IMR-90 (cell line): ENCODE results near the gene ADAMTS17. TPM values are rescaled to one million over a fixed set of nuclear protein-coding genes. Genes with fewer than 3 reads are reported as not detected.

Source experiments
- ATAC-seq: fragments of 200-7000 bp; cut with Tn5 transposase; 2 replicates; pipeline ENCODE4 v1.9.1; 2020; ENCODE audit warnings: low read depth, mild to moderate bottlenecking, moderate library complexity
- BruUV-seq: library from RNA; stranded (reverse); fragments of 400-500 nt; replicated peaks from 2 replicates; lab custom pipeline; 2021; lab: Mats Ljungman, UMichigan
- CTCF ChIA-PET: fragments of 300-600 bp; formaldehyde crosslinking; extraction: SDS; loops from one replicate; lab custom pipeline; 2021; ENCODE audit warnings: antibody characterized with exemption; lab: Yijun Ruan, JAX
- POLR2A ChIA-PET: fragments of 300-600 bp; sonication (Branson Sonifier 250); formaldehyde crosslinking; loops from one replicate; lab custom pipeline; 2022; ENCODE audit warnings: antibody characterized with exemption; ENCODE audit not compliant: unreplicated experiment; lab: Charles Lee
- DNase-seq: peaks from one replicate; pipeline ENCODE4 v3.0.0; 2013
- H2AFZ ChIP-seq: replicated peaks from 2 replicates; pipeline ENCODE3; 2013; ENCODE audit warnings: low read length, mild to moderate bottlenecking; ENCODE audit not compliant: poor library complexity
- H2AK5ac ChIP-seq: 2 replicates; pipeline ENCODE4 v1.6.1; 2013; ENCODE audit warnings: low read depth, low read length, inconsistent platforms
- H2AK9ac ChIP-seq: replicated peaks from 2 replicates; pipeline ENCODE3; 2013; ENCODE audit warnings: mild to moderate bottlenecking, low read depth, low read length, moderate library complexity; ENCODE audit not compliant: poor library complexity
- H2BK120ac ChIP-seq: 2 replicates; pipeline ENCODE4 v1.6.1; 2013; ENCODE audit warnings: low read depth, low read length, inconsistent platforms
- H2BK15ac ChIP-seq: 3 replicates; pipeline ENCODE4 v1.6.1; 2013; ENCODE audit warnings: low read depth, low read length, inconsistent platforms
- H2BK20ac ChIP-seq: 2 replicates; pipeline ENCODE4 v1.6.1; 2013; ENCODE audit warnings: low read depth, mild to moderate bottlenecking, inconsistent platforms, low read length, moderate library complexity
- H2BK5ac ChIP-seq: 2 replicates; pipeline ENCODE4 v1.6.1; 2013; ENCODE audit warnings: mild to moderate bottlenecking, low read depth, low read length, inconsistent platforms; ENCODE audit not compliant: poor library complexity, severe bottlenecking
- H3K14ac ChIP-seq: replicated peaks from 2 replicates; pipeline ENCODE4 v1.6.1; 2013; ENCODE audit warnings: low read depth, low read length, inconsistent platforms
- H3K18ac ChIP-seq: 2 replicates; pipeline ENCODE4 v1.6.1; 2013; ENCODE audit warnings: low read depth, low read length, control low read depth
- H3K23ac ChIP-seq: 2 replicates; pipeline ENCODE4 v1.6.1; 2013; ENCODE audit warnings: low read depth, low read length, inconsistent platforms
- H3K27ac ChIP-seq: 2 replicates; pipeline ENCODE4 v1.5.1; 2013; ENCODE audit warnings: mild to moderate bottlenecking, control low read depth, low read length; ENCODE audit not compliant: insufficient read depth
- H3K27me3 ChIP-seq: 2 replicates; pipeline ENCODE4 v1.6.1; 2013; ENCODE audit warnings: low read length; ENCODE audit not compliant: control insufficient read depth, insufficient read depth
- H3K36me3 ChIP-seq: 2 replicates; pipeline ENCODE4 v1.6.1; 2013; ENCODE audit warnings: low read length, mixed read lengths; ENCODE audit not compliant: control insufficient read depth, insufficient read depth
- H3K4ac ChIP-seq: 2 replicates; pipeline ENCODE4 v1.6.1; 2013; ENCODE audit warnings: low read depth, low read length, inconsistent platforms
- H3K4me1 ChIP-seq: 2 replicates; pipeline ENCODE4 v1.6.1; 2013; ENCODE audit warnings: low read length, mixed read lengths; ENCODE audit not compliant: control insufficient read depth, insufficient read depth
- H3K4me2 ChIP-seq: 2 replicates; pipeline ENCODE4 v1.6.1; 2013; ENCODE audit warnings: low read depth, mild to moderate bottlenecking, control low read depth, low read length, moderate library complexity
- H3K4me3 ChIP-seq: 2 replicates; pipeline ENCODE4 v1.5.1; 2013; ENCODE audit warnings: low read depth, mild to moderate bottlenecking, control low read depth, low read length, moderate library complexity; ENCODE audit not compliant: insufficient read depth
- H3K56ac ChIP-seq: 2 replicates; pipeline ENCODE4 v1.6.1; 2013; ENCODE audit warnings: low read length, inconsistent platforms; ENCODE audit not compliant: insufficient read depth; ENCODE audit errors: extremely low read depth
- H3K79me1 ChIP-seq, 2 experiments: 2 replicates each; pipeline ENCODE4 v1.6.1; 2013; ENCODE audit warnings: low read length in 2 of 2, inconsistent platforms in 1 of 2, low read depth in 1 of 2
- H3K9ac ChIP-seq: 2 replicates; pipeline ENCODE4 v1.6.1; 2013; ENCODE audit warnings: low read depth, low read length, control low read depth
- H3K9me1 ChIP-seq: 2 replicates; pipeline ENCODE4 v1.6.1; 2013; ENCODE audit warnings: low read length, inconsistent platforms; ENCODE audit not compliant: insufficient read depth
- H3K9me3 ChIP-seq: 2 replicates; pipeline ENCODE4 v1.6.1; 2013; ENCODE audit warnings: low read length; ENCODE audit not compliant: control insufficient read depth, insufficient read depth
- H4K20me1 ChIP-seq: 2 replicates; pipeline ENCODE4 v1.6.1; 2013; ENCODE audit warnings: low read length, inconsistent platforms; ENCODE audit not compliant: insufficient read depth
- H4K5ac ChIP-seq: 2 replicates; pipeline ENCODE4 v1.6.1; 2013; ENCODE audit warnings: mild to moderate bottlenecking, low read depth, low read length, control low read depth
- H4K8ac ChIP-seq, 2 experiments: 2 replicates each; pipeline ENCODE4 v1.6.1; 2013; ENCODE audit warnings: low read depth in 2 of 2, low read length in 2 of 2, control low read depth in 1 of 2, inconsistent platforms in 1 of 2
- H4K91ac ChIP-seq: 2 replicates; pipeline ENCODE4 v1.6.1; 2013; ENCODE audit warnings: low read depth, low read length, inconsistent platforms; ENCODE audit not compliant: insufficient read depth
- CEBPB ChIP-seq: IDR thresholded peaks from 2 replicates; pipeline ENCODE4 v1.6.1; 2012; ENCODE audit warnings: low read depth, low read length, improper control_type of control experiment
- MAFK ChIP-seq: IDR thresholded peaks from 2 replicates; pipeline ENCODE4 v1.6.1; 2012; ENCODE audit warnings: low read depth, low read length, improper control_type of control experiment
- MAZ ChIP-seq: IDR thresholded peaks from 2 replicates; pipeline ENCODE4 v1.6.1; 2012; ENCODE audit warnings: low read depth, mild to moderate bottlenecking, low read length, improper control_type of control experiment, moderate library complexity, borderline replicate concordance
- RAD21 ChIP-seq: IDR thresholded peaks from 2 replicates; pipeline ENCODE4 v1.6.1; 2012; ENCODE audit warnings: low read length, improper control_type of control experiment
- SMC3 ChIP-seq: fragments of 150-350 bp; IDR thresholded peaks from 2 replicates; pipeline ENCODE4 v1.6.1; 2016; ENCODE audit warnings: low read depth, mild to moderate bottlenecking, antibody characterized with exemption, low read length, moderate library complexity
- WGBS, 2 experiments: methylation state at CpG; one replicate each; pipeline versions ENCODE4 v1.1.5 to v1.1.7; 2013; ENCODE audit warnings: missing lambda C conversion rate in 2 of 2; ENCODE audit not compliant: insufficient read length in 1 of 2; ENCODE audit errors: extremely low coverage in 2 of 2; 5-methylcytosine and 5-hydroxymethylcytosine counted together
- dilution Hi-C: fragments of 300-500 bp; cut with HindIII; formaldehyde crosslinking; loops from one replicate; pipeline ENCODE4 v1.14.3; 2018; ENCODE audit warnings: low sequenced_read_pairs; ENCODE audit not compliant: unreplicated experiment
- in situ Hi-C: fragments of 300-500 bp; cut with MboI; formaldehyde crosslinking; loops from 3 replicates; pipeline ENCODE4 v1.14.3; 2019; ENCODE audit warnings: low sequenced_read_pairs, inconsistent platforms, mixed read lengths
- intact Hi-C: fragments of 100-400 bp; cut with micrococcal nuclease; formaldehyde crosslinking; loops from 2 replicates; pipeline ENCODE4 v1.10.0; 2022
- polyA plus RNA-seq, 3 experiments: library from polyadenylated mRNA; depleted of rRNA; stranded (reverse); fragments of >200 nt; gene quantifications; 2 replicates each; pipeline ENCODE4 v1.2.3, GENCODE V29; 2012; ENCODE audit warnings: low replicate concordance in 1 of 3
- total RNA-seq: library from RNA; depleted of rRNA; stranded (reverse); fragments of >200 nt; gene quantifications from 2 replicates; pipeline ENCODE4 v1.2.3, GENCODE V29; 2012

Gene ADAMTS17
- total and polyA plus RNA-seq, 2 of the 4 experiments (the other 2 are of a cell fraction): 0.03 TPM; not detected in 1

DNA sequence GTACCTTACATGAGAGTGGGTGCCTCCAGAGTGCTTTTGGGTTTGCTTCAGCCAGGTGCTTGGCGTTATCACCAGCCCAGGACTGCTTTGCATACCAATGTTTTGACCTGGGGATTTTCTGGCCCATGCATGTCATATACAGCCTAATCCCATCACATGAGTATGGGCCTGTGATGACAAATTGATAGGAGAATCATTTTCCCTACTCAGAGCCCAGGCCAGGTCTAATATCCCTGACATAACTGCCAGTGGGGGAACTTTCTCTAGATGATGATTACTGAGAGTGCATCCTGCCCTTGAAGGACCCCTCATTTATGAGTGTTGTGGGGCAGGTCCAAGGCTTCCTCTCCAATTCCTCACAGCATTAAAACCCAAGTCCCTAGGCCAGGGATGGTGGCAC lies 411.1 kb downstream of the ADAMTS17 start:
- dilution Hi-C loops: no loop called here

More for the DNA sequence above, 411.1 kb downstream of the ADAMTS17 start:
- Histone ChIP-seq H3K79me1 (no peaks in the 10 kb centered on the region), H4K8ac (no peak overlapping the region), H3K14ac (no peak overlapping the region), H3K4me1 (no peaks in the 10 kb centered on the region), H2BK15ac (no peak overlapping the region), H4K20me1 (no peaks in the 10 kb centered on the region), H3K9me3 (no peaks in the 10 kb centered on the region), H2BK120ac (no peak overlapping the region), H2AK5ac (no peak overlapping the region), H3K27ac (no peak overlapping the region), H3K23ac (no peak overlapping the region), H2BK5ac (no peak overlapping the region), H3K4ac (no peak overlapping the region), H4K5ac (no peak overlapping the region), H3K27me3 (peaks cover 3% of the 10 kb centered on the region; the same call in 1 of the 2 replicates), H4K91ac (no peak overlapping the region), H2BK20ac (no peak overlapping the region), H3K36me3 (no peaks in the 10 kb centered on the region), H3K4me2 (no peak overlapping the region), H3K9me1 (no peaks in the 10 kb centered on the region), H2AK9ac (no peak overlapping the region), H3K18ac (no peak overlapping the region), H3K4me3 (no peak overlapping the region), H2AFZ (no peak overlapping the region), H3K56ac (no peak overlapping the region), H3K9ac (no peak overlapping the region)
- ChIA-PET POLR2A (no interaction called here), CTCF (no interaction called here)
- intact Hi-C loops (no loop called here), in situ Hi-C loops (loop anchor here (10.0 kb wide), 1 partner anchor 634 kb away; no protein-coding TSS in a partner anchor)
- BruUV-seq: no TSS peak
- ATAC-seq (no peak), DNase-seq (no peak)
- TF ChIP-seq CEBPB (no peak), RAD21 (no peak), MAFK (no peak), SMC3 (no peak), MAZ (no peak)
- no CpG with 5 or more reads among the region's 1 CpG for WGBS, 2 experiments
